Activated CD8-positive, alpha-beta memory T cell treated with anti-CD3 and anti-CD28 coated beads for 1 hour (primary cell): ENCODE data around the gene TMED9.

Source experiments
- DNase-seq, 2 donors: peaks; one replicate each; pipeline ENCODE4 v3.0.0-alpha.2; 2020; ENCODE audit warnings: low read depth in 1 of 2; ENCODE audit errors: extremely low read depth in 1 of 2

TMED9 gene

DNA sequence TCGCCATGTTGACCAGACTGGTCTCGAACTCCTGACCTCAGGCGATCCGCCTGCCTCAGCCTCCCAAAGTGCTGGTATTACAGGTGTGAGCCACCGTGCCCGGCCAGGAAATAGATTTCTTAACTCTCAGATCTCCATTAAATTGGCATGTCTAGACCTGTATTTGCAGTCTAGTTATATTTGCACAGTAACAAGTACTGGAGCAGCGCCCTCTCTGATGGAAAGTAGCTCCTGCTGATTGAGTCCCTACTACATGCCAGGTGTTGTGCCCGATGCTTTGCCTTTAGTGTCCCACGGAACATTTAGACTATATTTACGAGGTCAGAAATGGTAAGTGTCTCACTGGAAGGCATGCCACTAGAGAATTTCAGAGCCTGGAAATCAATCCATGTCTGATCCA is 15.8 kb upstream of the TMED9 start:
- no peak for DNase-seq

DNA sequence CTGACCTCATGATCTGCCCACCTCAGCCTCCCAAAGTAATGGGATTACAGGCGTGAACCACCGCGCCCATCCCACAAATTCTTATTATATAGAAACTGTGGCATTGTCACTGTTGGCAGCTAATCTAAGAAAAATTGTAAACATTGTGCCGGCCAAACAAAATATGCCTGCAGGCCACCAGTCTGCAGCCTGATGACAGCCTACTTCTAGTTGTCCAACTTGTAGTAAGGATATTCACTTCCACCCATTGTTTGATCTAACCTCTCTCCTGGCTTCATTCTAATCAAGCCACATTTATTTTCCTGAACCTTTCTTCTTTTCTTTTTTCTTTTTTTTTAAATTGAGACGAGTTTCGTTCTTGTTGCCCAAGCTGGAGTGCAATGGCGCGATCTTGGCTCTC is 13.7 kb upstream of the TMED9 start:
- DNase-seq, result no peak

DNA sequence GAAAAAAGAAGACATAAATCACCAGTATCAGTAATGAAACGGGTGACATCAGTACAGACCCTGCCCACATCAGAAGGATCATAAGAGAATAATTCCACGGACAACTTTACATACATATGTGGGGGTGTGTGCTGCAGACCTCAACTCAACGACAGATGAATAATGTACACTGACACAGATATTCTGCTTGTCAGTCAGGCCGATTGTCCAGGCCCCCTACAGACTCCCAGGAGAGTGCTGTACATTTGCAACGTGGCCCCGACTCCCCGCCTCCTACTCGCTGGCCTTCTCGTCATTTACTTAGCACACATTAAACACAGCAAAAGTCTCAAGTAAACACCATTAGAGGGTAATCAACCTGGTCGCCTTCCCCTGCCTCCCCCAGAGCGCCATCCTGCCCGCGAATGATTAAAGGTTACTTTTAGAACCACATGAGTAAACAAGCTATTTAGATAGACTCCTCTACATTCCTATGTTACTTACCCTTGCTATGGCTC is 3.5 kb upstream of the TMED9 start:
- DNase-seq, result no peak

DNA sequence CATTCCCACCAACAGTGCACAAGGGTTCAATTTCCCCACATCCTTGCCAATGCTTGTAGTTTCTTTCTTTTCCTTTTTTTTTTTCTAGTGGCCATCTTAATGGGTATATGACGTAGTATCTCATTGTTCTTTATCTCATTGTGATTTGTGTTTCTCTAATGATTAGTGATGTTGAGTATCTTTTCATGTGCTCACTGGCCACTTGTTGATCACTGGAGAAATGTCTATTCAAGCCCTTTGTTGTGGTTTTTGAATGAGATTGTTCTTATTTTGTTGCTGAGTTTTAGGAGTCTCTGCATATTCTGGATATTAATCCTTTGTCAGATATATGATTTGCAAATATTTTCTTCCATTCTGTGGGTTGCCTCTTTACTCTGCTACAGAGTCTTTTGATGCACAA is 1.6 kb upstream of the TMED9 start:
- DNase-seq, result no peak

GRCh38 chr5:177591690-177592009 is 353 bp upstream of the TMED9 start:
- no peak for DNase-seq

- no peak for DNase-seq
Measured at GRCh38 chr5:177592905-177593304, 902 bp downstream of the TMED9 start.

DNA sequence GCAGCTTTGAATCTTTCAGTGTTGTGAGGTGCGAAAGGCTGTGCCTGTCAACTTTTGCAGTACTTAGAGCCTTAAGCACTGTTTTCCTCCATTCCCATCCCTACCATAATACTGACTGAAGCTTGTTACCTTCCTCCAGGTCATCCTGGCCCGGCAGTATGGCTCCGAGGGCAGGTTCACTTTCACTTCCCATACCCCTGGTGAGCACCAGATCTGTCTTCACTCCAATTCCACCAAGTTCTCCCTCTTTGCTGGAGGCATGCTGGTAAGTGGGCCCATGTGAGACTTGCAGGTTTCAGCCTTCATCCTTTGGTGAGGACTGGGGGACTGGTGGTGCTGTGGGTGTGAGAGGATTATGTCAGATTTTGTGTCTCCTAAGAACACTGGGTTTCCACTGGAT is 1.5 kb downstream of the TMED9 start:
- no peak for DNase-seq

DNA sequence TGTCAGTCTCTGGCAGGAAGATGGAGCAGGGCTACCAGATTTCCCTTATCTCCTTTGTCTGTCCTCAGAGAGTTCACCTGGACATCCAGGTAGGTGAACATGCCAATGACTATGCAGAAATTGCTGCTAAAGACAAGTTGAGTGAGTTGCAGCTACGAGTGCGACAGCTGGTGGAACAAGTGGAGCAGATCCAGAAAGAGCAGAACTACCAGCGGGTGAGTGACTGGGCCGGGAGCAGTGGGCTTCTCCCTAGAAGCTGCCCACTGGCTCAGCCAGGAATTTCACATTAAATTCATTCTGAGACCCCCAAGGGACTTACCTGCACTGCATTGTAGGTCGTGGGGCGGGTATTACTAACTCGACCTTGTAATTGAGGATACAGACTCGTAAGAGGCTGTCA is 2.1 kb downstream of the TMED9 start:
- DNase-seq, result no peak

- DNase-seq, result no peak
Measured at GRCh38 chr5:177595026-177595585, 3.1 kb downstream of the TMED9 start.

DNA sequence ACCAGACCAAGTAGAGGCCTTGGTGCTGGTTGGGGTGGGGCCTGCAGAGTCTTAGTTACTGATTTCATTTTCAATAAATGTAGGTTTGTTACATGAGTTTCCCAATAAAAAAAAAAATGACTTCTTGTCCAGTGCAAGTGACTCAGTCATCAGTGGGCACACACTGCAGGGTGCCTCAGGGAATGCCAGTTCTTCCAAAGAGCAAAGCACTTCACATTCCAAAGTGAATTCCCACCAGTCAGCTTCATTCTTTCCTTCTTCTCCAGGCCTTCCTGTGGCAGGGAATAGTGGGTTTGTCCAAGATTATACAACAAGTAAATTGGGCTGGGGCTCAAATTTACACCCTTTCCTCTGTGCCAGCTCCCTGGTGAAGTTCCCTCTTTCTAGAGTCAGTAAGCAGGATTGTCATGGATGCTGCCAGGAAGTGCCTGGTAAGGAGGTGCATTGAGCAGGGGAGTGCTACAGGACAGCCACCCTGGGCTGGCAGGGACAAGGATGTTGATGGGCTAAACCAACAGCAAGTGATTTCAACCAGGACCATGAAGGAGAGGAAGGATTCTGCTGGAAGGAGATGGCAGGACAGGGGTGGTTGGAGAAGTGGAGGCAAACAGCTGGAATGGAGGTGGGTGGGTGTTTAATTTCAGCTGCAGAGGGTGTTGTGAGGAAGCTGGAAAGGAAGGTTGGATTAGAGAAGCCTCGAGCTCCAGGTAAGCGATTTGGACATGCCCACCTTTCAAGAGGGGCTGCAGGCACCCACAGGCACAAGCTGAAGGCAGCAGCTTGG is 4.2 kb downstream of the TMED9 start:
- DNase-seq, result no peak

DNA sequence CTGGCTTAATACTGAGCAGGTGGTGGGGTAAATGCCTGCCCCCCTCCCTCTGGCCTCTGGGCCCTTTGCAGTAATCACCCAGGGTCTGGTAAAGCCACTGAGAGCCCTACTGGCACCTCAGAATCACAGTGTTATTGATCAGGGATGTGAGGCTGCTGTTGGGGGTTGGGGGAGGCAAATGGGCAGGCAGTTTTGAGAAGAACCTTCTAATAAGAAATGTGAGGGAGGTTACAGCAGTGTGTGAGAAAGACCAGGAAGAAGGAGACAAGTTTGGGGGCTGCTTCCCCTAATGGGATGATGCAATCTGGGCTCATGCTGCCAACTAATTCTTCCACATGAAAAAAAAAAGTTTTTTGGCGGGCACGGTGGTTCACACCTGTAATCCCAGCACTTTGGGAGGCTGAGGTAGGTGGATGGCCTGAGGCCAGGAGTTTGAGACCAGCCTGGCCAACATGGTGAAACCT is 4.8 kb downstream of the TMED9 start:
- DNase-seq, result no peak

GRCh38 chr5:177598477-177598876 is 6.5 kb downstream of the TMED9 start:
- no peak for DNase-seq

DNA sequence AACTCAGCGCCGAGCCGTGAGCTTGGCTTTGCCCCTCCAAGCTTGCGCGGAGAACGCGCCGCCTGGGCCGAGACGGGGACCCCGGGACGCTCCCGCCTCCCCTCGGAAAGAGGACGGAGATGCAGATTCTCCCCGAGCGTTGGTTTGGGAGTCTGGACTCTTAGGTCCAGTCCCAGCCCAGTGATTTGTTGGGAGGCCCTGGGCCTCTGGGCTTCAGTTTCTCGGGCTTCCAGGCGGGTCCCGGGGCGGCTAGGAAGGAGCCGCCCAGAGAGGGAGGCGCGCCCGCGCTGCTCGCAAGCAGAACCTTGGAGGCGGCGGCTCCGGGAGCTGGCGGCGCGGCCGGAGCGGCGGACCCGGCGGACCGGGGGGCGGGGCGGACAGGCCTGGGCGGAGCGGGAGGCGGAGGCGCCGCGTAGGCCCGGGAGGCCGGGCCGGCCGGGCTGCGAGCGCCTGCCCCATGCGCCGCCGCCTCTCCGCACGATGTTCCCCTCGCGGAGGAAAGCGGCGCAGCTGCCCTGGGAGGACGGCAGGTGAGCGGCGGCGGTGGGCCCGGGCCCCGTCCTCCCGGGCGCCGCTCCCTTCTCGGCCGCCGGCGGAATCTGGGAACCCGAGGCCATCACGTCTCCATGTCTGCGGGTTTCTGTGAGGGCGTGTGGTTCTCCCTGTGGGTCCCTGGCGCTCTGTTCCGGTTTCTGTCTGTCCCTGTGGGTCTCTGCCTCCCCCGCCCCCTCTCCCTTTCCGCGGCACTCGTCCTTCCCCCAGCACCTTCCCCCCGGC is 7.9 kb downstream of the TMED9 start, which contains the start of gene B4GALT7:
TSS of gene B4GALT7 (plus strand) at position 402 of the 777 bp plus-strand sequence. CDS start at position 481, 79 bp downstream.
- peak; percentile 56 to 78 for DNase-seq

- DNase-seq, result no peak
Measured at GRCh38 chr5:177600508-177601018, 8.6 kb downstream of the TMED9 start.

DNA sequence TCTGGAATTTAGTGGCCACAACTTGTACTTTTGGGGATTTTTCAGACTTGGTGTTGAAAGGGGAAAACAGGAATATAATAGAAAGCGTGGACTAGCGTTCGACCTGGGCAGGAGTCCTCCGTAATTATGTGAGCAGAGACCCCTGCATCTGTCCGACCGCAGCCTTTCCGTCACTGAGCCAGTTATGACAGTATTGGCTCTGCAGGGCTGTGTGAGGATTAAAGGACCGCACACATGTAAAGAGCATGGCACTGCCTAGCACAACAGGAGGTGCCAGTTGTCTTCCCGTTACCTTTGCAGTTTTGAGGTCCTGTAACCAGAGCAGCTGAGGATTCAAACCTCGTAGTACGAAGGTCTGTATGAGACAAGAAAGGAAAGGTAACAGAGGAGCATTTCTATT is 9.1 kb downstream of the TMED9 start:
- no peak for DNase-seq

GRCh38 chr5:177601577-177602457 is 9.8 kb downstream of the TMED9 start:
- DNase-seq, result no peak

- no peak for DNase-seq
Measured at GRCh38 chr5:177602458-177602830, 10.4 kb downstream of the TMED9 start.

DNA sequence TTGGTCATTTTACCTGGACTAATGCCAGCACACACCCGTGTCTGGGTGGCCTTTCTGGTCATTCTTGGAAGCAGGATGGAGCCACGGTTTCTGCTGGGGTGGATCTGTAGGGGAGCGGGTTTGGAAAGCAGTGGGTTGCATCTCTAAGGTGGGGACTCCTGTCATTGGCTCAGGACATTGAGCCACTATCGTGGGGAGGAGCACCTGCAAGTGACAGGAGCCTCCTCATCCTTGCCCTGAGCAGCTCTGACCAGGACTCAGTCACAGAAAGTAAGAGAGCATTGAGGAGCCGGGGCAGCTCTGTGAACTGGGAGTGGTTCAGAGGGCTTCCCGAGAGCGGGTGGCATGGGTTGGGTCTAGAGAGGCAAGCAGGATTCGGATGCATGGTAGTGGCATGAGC is 11.6 kb downstream of the TMED9 start:
- DNase-seq, result no peak

GRCh38 chr5:177604116-177604521 is 12.1 kb downstream of the TMED9 start:
- no peak for DNase-seq

GRCh38 chr5:177604656-177605055 is 12.7 kb downstream of the TMED9 start:
- no peak for DNase-seq

DNA sequence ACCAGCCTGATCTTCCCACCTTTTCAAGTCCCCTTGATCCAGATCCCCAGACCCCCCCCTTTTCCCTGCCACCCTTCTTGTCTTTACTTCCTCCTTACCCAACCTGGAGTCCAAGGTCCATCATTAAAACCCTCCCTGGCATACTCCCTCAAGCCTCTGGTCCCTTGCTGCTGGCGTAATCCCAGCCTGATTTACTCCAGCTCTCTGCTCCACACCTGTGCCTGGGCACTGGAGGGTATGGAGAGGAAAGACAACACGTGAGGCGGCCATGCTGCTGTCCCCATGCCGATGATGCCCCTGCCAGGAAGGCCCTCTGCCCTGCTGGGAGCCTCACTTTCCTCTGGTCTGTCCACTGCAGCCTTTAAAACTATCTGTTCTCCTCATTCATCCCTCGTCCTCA is 13.1 kb downstream of the TMED9 start:
- no peak for DNase-seq
